Ovary (tissue), 3 donors: ENCODE measurements around the gene POLG2.
"Not testable (repeated sequence)": the region's sequence is repeated elsewhere in the genome, so short reads cannot be mapped to it uniquely, and the experiment has no call there.

ENCODE experiments used
- EP300 ChIP-seq: sonication (generic); formaldehyde crosslinking; IDR thresholded peaks from one replicate; pipeline ENCODE4 v1.6.1; 2017; ENCODE audit warnings: antibody characterized with exemption
- TF ChIP-seq, protein P1 (sequence below), 3 donors: fragments of 450-650 bp in 2 of 3; fragments of 200-600 bp in 1 of 3; IDR thresholded peaks; one replicate each; pipeline versions ENCODE4 v1.5.1 to v1.8.0; 2016 to 2022; ENCODE audit warnings: antibody characterized with exemption in 3 of 3, mild to moderate bottlenecking in 1 of 3
- donor health status: DM: no; HTN: no; CAD: no.

DNA sequence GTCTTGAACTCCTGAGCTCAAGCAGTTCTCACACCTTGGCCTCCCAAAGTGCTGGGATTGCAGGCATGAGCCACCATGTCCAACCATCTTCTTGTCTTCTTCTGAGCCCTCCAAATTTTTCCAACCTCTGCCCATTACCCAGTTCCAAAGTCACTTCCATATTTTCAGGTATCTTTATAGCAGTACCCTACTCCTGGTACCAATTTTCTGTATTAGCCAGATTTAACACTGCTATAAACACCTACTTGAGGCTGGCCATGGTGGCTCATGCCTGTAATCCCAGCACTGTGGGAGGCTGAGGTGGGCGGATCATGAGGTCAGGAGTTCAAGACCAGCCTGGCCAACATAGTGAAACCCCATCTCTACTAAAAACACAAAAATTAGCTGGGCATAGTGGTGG lies 57.3 kb downstream of the POLG2 start:
- TF ChIP-seq, protein P1, sequence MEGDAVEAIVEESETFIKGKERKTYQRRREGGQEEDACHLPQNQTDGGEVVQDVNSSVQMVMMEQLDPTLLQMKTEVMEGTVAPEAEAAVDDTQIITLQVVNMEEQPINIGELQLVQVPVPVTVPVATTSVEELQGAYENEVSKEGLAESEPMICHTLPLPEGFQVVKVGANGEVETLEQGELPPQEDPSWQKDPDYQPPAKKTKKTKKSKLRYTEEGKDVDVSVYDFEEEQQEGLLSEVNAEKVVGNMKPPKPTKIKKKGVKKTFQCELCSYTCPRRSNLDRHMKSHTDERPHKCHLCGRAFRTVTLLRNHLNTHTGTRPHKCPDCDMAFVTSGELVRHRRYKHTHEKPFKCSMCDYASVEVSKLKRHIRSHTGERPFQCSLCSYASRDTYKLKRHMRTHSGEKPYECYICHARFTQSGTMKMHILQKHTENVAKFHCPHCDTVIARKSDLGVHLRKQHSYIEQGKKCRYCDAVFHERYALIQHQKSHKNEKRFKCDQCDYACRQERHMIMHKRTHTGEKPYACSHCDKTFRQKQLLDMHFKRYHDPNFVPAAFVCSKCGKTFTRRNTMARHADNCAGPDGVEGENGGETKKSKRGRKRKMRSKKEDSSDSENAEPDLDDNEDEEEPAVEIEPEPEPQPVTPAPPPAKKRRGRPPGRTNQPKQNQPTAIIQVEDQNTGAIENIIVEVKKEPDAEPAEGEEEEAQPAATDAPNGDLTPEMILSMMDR (IDR thresholded peaks at IDR 0.05): not testable (repeated sequence)
- not testable (repeated sequence) for TF ChIP-seq EP300
